Limb (tissue), 2 donors: ENCODE measurements around the gene CCL17.
"Not testable (repeated sequence)": the region's sequence is repeated elsewhere in the genome, so short reads cannot be mapped to it uniquely, and the experiment has no call there.

Experiments
- DNase-seq, 2 donors: peaks; one replicate each; pipeline ENCODE4 v3.0.0-alpha.2; 2016; ENCODE audit errors: extremely low spot score in 2 of 2

Gene CCL17

GRCh38 chr16:57403965-57404817, at the start of gene CCL17:
Gene CCL17, plus strand, starts transcription at chr16:57404767. Its CDS starts 9,166 bp downstream, at chr16:57413933.
- DNase-seq, result no peak

GRCh38 chr16:57355898-57356414, 48.6 kb upstream of the CCL17 start:
- DNase-seq, result no peak

- no peak for DNase-seq
These were observed 48.0 kb upstream of the CCL17 start for GRCh38 chr16:57356547-57356946.

GRCh38 chr16:57357330-57358085, 47.1 kb upstream of the CCL17 start:
- no peak for DNase-seq

GRCh38 chr16:57358086-57358420, 46.5 kb upstream of the CCL17 start:
- no peak for DNase-seq

- DNase-seq, result no peak
These were observed 46.0 kb upstream of the CCL17 start, which contains the start of gene CCL22 for GRCh38 chr16:57358527-57359095. Gene CCL22, plus strand, starts transcription at chr16:57358783. Its CDS starts 34 bp downstream, at chr16:57358817.

- DNase-seq, result no peak
These were observed 44.1 kb upstream of the CCL17 start for GRCh38 chr16:57360321-57360935.

- DNase-seq, result no peak
These were observed 43.2 kb upstream of the CCL17 start for GRCh38 chr16:57361404-57361803.

- DNase-seq, result no peak
These were observed 40.4 kb upstream of the CCL17 start for GRCh38 chr16:57364143-57364542.

- DNase-seq, result no peak
These were observed 38.0 kb upstream of the CCL17 start for GRCh38 chr16:57366544-57367040.

GRCh38 chr16:57367116-57367752, 37.3 kb upstream of the CCL17 start:
- no peak for DNase-seq

GRCh38 chr16:57371494-57372371, 32.8 kb upstream of the CCL17 start:
- no peak for DNase-seq

- peak; percentile 77 to 83 for DNase-seq
These were observed 32.0 kb upstream of the CCL17 start, which contains the start of gene CX3CL1 for GRCh38 chr16:57372372-57373116. Gene CX3CL1, plus strand, starts transcription at chr16:57372490. Its CDS starts 79 bp downstream, at chr16:57372569.

- DNase-seq, result no peak
These were observed 31.2 kb upstream of the CCL17 start for GRCh38 chr16:57373117-57373947.

GRCh38 chr16:57374067-57374534, 30.5 kb upstream of the CCL17 start:
- DNase-seq, result no peak

GRCh38 chr16:57374925-57375465, 29.6 kb upstream of the CCL17 start:
- not testable (repeated sequence) for DNase-seq

- DNase-seq, result no peak
These were observed 28.2 kb upstream of the CCL17 start for GRCh38 chr16:57376313-57376818.
